NCI-H2081 treated with DMSO at 0.1 percent for 48 hours (cell line): ENCODE data around the gene IL4R.
"Not testable (repeated sequence)": the region's sequence is repeated elsewhere in the genome, so short reads cannot be mapped to it uniquely, and the experiment has no call there.

ENCODE experiments used
- DNase-seq: peaks from one replicate; lab custom pipeline; 2025; lab: John Stamatoyannopoulos, UW

Gene IL4R

DNA sequence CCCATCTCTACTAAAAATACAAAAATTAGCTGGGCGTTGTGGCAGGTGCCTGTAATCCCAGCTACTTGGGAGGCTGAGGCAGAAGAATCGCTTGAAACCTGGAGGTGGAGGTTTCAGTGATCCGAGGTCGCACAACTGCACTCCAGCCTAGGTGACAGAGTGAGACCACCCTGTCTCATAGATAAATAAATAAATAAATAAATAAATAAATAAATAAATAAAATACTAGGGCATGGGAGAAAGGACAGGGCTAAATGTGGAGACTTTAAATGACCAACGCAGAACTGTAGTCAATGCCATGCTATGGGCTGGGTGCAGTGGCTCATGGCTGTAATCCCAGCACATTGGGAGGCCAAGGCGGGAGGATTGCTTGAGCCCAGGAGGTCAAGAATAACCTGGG, 25.5 kb upstream of the IL4R start:
- not testable (repeated sequence) for DNase-seq

DNA sequence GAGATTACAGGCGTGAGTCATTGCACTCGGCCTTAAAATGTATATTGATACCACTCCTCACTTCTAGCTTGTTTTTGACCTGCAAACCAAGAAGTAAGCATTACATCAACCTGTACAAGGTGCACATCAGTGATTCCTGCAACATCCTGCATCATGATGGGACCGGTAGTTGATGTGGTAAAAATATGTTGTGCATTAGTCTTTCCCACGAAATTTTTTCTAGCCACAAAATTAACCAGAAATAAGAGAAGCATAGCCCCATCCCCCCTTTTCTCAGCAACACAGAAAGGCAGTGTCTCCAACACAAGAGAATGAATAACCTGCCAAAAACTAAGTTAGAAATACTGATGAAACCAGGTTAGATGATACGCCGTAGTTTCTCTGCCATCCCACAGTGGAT, 24.1 kb upstream of the IL4R start:
- no peak for DNase-seq

DNA sequence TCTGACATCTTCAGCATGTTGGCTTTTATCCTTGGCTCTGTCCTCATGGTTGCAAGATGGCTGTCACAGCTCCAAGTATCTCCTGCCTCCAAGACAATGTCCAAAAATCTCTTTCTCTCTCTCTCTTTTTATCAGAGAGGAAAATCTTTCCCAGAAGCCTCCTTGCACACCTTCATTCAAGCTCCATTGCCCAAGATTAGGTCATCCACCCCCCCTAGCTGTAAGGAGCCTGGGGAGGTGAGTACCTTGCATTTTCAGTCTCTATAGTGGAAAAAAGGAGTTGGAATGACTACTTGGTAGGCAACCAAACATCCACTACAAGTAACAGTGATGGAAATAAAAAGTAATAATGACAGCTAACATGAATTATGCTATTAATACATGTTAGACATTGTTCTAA, 23.2 kb upstream of the IL4R start:
- DNase-seq: no peak

- no peak for DNase-seq
These were observed 22.7 kb upstream of the IL4R start for GRCh38 chr16:27291106-27291505.

DNA sequence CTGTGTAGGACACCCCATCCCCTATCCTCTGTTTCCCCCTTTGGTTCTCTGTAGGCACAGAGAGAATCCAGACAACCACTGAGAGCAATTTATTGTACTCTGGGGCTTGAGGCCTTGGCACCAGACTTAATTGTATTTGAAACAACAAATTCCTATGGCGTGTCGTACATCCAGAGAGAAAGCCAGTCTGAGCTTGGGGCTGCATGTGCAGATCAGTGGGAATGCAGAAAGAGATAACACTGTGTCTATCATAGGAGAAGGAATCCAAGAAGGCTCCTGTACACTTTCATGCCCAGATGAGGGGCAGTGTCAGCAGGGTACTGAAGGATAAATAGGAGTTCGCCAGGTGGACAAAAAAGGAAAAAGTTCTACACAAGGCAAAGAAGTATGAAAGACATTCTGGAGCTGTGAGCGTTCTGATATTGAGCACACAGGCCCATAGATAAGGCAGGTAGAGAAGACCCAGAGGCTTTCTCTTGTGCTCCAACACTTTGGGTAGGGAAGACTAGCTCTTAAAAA, 22.0 kb upstream of the IL4R start:
- DNase-seq: no peak

DNA sequence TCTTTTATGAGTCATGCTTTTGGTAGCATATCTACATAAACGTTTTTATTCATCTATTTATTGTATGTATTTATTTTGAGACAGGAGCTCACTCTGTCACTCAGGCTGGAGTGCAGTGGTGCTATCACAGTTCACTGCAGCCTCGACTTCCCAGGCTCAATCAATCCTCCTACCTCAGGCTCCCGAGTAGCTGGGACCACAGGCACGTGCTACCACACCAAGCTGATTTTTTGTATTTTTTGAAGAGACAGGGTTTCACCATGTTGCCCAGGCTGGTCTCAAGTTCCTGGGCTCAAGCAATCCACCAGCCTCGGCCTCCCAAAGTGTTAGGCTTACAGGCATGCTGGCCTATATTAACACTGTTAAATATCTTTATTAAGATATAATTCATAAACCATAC, 20.4 kb upstream of the IL4R start:
- no peak for DNase-seq

DNA sequence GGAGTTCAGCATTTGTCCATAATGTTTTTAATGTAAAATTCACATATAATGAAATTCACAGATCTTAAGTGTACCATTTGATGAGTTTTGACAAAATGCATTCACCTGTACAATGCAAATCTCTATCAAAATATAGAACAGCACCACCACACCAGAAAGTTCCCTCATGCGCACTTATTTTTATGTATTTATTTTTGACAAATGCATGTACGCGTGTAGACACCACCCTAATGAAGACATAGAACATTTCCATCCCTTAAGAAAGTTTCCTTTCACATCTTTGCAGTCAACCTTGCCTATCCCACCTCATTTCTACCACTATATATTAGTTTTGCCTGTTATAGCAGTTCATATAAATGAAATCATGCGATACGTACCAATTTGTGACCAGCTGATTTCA, 15.6 kb upstream of the IL4R start:
- no peak for DNase-seq

GRCh38 chr16:27301236-27301861, 12.4 kb upstream of the IL4R start:
- DNase-seq: no peak

DNA sequence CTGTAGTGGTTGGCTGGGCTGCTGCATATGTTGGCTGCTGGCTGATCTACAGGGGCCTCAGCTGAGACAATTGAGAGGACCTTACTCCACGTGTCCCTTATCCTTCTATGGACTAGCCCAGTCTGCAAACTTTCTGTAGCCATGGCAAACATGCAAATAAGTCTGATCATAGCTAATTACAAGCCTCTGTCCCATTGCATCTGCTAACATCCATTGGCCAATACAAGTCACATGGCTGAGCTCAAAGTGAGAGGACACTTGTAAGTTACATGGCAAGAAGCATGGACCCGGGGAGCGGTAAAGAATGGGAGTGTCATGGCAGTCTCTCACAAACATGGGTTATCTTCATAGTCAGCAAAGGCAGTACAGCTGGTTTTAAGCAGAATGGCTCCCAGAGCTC, 11.6 kb upstream of the IL4R start:
- no peak for DNase-seq

DNA sequence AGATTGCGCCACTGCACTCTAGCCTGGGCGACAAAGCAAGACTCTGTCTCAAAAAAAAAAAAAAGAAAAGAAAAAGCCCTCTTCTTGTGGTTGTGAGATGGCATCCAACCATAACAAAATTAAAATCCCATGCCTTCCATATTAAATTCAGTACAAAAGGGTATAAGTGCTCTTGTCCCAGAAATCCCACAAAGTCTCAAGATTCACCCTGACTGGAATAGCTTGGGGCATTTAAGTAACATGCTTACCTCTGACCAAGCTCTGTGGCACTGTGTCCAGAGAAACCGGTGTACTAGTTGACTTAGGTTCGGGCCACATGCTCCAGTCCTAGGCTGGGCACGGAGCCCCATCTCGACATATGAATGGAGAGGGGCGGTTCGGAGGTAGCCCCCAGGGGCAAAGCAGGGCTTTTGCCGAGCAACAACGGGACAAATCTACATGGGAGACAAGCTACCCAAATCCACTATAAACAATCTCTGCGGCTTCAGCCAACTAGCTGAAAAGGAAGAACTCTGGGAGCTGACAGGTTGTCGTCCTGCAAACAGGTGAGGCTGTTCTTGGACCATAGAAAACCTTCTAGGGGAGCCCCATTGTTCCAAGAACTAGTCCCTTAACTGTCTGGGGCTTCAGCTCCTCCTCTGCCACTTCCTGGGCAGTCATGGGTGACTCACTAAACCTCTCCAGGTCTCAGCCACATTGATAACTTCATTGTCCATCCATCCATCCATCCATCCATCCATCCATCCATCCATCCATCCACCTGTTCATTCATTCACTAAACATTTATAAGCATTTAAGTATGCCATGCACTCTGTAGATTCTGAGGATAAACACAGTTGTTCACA, 10.3 kb upstream of the IL4R start:
- DNase-seq: no peak

DNA sequence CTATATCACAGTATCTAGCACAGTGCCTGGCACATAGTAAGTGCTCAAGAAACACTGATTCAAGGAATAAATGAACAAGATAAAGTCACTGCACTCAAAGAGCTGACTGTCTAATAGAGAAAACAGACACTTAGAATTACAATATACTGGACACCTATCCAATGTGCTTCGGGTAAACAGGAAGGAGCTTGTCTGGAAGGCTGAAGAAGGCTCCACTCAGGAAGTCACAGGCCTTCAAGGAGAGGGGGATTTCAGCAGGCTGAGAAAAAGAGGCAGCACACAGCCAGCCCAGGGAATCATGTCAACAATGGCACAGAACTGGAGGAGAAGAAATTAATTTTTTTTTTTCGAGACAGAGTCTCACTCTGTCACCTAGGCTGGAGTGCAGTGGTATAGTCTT, 9.7 kb upstream of the IL4R start:
- DNase-seq: no peak

DNA sequence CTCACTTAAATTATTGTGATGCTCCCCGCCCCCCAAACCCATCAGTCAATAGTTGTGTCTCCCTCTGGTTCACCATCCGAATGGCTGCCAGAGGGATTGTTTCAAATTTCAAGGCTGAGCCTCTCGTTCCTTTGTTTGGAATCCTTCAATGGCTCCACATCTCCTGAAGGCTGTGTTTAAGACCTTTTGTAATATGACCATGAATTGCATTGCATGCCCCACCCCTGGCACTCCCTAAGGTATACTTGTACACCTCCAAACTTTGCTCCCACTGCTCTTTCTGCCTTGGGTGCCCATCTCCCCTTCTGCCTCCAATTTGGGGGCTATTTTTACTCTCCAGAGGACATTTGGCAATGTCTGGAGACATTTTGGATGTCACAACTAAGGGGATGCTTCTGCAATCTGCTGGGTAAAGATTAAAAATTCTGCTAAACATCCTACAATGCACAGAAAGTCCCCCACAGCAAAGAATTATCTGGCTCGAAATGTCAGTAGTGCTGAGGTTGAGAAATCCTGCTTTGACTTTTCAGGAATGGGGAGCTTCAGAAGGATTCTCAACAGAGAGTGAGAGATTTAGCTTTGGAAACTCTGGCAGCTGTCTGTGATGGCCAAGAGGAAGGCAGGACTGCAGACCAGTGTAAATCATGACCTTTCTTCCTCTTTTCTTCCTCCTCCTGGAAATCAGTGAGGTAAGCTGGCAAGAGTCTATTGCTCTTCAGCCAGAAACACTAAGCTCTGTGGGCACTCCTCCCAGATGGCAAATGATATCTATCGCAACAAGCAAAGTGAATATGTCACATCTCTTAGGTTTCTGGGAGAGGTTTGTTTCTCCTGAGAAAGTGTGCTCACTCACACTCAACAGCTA, 8.7 kb upstream of the IL4R start:
- no peak for DNase-seq

DNA sequence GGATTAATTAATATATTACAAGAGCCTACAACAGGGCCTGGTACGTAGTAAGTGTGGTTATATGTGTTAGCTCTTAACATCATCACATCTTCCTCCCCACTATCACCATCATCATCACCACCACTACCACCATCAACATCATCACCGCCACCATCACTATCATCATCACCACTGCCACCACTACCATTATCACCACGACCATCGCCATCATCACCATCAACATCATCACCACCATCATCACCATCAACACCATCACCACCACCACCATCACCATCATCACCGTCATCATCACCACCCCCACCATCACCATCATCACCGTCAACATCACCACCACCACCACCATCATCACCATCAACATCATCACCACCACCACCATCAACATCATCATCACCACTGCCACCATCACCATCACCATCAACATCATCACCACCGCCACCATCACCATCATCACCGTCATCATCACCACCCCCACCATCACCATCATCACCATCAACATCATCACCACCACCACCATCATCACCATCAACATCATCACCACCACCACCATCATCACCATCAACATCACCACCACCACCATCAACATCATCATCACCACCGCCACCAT, 7.8 kb upstream of the IL4R start:
- no peak for DNase-seq

- no peak for DNase-seq
These were observed 5.0 kb upstream of the IL4R start for GRCh38 chr16:27308792-27309191.

DNA sequence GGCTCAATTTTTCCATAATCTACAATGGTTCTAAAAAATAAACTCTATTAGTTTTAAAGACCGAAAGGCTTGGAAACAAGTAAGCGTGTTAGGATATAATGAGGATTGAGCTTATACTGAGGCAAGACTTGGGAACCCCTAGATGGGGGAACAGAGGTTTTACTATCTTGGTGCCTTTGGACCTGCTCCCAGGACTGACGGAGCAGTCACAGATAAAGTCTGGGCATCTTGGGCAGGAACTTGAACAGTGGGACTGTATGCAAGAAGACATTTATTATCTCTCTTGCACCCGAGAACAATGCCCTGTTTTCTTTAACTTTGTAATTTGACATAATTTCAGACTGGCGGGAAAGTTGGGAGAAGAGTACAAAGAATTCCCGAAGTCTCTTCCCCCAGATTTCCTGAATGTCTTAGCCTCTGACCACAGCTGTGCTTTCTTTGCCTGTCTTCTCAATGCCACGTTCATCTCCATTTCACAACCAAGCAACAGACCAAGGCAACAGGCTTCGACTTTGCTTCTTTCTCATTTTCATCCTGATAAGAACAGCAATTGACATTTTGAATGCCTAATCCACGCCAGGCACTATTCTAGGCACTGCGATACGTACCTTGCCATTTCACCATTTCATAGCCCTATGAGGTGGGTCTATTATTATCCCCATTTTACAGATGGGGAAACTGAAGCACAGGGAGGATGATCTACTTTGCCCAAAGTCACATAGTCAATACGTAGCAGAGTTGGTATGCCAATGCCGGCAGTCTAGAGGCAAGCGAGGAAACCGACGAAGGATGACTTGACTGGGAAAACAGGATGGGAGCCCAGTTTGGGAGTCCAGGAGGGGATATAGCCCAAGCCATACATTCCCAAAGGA, 3.0 kb upstream of the IL4R start:
- DNase-seq: no peak

DNA sequence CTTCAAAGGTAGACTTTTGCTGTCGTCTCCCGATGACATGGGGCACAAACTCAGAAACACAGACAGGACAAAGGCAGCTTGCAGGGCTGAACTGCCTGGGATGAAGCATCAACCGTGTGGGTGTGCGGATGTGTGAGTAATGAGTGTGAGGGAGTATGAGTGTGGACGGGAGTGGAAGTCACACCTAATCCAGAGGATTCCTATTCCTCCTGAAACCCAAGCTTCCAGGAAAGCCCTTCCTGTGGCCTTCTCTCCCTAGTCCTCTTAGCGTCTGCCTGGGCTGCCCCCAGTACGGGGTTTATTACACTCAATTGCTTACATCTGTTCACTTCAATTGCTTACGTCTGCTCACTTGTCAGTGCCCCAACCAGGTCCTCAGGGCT, 2.3 kb upstream of the IL4R start:
- DNase-seq: no peak

DNA sequence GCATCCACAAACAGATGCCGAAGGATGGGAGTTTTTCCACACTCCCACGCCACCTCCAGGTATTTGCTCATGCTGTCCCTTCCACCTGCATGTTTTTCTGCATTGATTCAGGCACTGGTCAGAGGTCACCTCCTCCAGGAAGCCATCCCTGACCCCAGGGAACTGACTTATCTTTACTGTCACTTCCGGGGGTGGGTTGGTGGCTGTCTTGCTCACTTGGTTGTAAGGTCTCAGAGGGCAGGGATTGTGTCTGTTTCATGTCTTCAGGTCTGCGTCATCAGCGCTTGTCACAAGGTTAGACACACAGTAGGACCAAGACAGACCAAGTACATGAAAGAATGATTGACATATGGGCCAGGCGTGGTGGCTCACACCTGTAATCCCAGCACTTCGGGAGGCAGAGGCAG, 1.9 kb upstream of the IL4R start:
- DNase-seq: no peak

- DNase-seq: no peak
These were observed 973 bp upstream of the IL4R start for GRCh38 chr16:27312580-27313421.

- DNase-seq: no peak
These were observed 468 bp downstream of the IL4R start for GRCh38 chr16:27314161-27314723.

DNA sequence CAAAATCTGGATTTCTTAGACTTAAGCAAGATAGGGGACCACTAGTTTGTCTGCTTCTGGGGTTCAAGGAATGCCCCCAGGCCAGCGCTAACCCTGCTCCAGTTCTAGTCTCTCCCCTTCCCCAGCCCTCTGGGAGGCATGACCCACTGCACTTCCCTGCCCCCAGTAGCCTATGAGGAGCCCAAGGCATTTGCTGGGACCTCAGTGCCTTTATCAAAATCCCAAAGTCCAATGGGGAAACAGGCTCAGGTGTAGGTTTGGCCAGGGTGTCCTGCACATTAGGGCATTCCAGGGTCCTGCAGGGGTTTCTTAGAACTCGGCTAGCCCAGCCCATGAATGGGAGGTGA, 1.2 kb downstream of the IL4R start:
- DNase-seq: no peak
